Stimulated activated CD8-positive, alpha-beta memory T cell treated with anti-CD3 and anti-CD28 coated beads, Interleukin-4, amount 100 ng/mL, for 4 hours (primary cell): Measurements from ENCODE around the gene ORAI2.
"Not testable (repeated sequence)": the region's sequence is repeated elsewhere in the genome, so short reads cannot be mapped to it uniquely, and the experiment has no call there.

Experiments used
- DNase-seq, 2 donors: peaks; one replicate each; pipeline ENCODE4 v3.0.0-alpha.2; 2020; ENCODE audit warnings: low read depth in 2 of 2, low spot score in 1 of 2

Gene ORAI2

GRCh38 chr7:102468478-102469350 lies 35.3 kb downstream of the ORAI2 start:
- DNase-seq, result no peak

GRCh38 chr7:102469351-102469971 lies 36.1 kb downstream of the ORAI2 start:
- DNase-seq, result no peak

GRCh38 chr7:102469972-102470825 lies 36.8 kb downstream of the ORAI2 start:
- DNase-seq, result no peak

GRCh38 chr7:102471791-102472125 lies 38.4 kb downstream of the ORAI2 start:
- no peak for DNase-seq

- no peak for DNase-seq
These were observed 39.0 kb downstream of the ORAI2 start for GRCh38 chr7:102472126-102473041.

- no peak for DNase-seq
These were observed 40.1 kb downstream of the ORAI2 start for GRCh38 chr7:102473271-102473991.

GRCh38 chr7:102474116-102474515 lies 40.7 kb downstream of the ORAI2 start:
- DNase-seq, result not testable (repeated sequence)

- not testable (repeated sequence) for DNase-seq
These were observed 41.5 kb downstream of the ORAI2 start for GRCh38 chr7:102474736-102475435.

GRCh38 chr7:102478314-102479208 lies 45.2 kb downstream of the ORAI2 start, which contains the start of gene POLR2J:
Gene POLR2J (minus strand): TSS chr7:102478922. CDS start chr7:102478860, 62 bp downstream.
- peak; percentile 78 to 94 for DNase-seq

GRCh38 chr7:102479209-102479584 lies 45.8 kb downstream of the ORAI2 start:
- not testable (repeated sequence) for DNase-seq

- DNase-seq, result not testable (repeated sequence)
These were observed 46.7 kb downstream of the ORAI2 start for GRCh38 chr7:102479982-102480637.

- not testable (repeated sequence) for DNase-seq
These were observed 48.6 kb downstream of the ORAI2 start for GRCh38 chr7:102481962-102482361.

GRCh38 chr7:102484317-102484716 lies 50.9 kb downstream of the ORAI2 start:
- not testable (repeated sequence) for DNase-seq

- DNase-seq, result not testable (repeated sequence)
These were observed 57.2 kb downstream of the ORAI2 start for GRCh38 chr7:102490529-102491075.

- DNase-seq, result not testable (repeated sequence)
These were observed 60.0 kb downstream of the ORAI2 start for GRCh38 chr7:102493220-102493935.

GRCh38 chr7:102494026-102494425 lies 60.7 kb downstream of the ORAI2 start:
- DNase-seq, result not testable (repeated sequence)
